Nephron progenitor cell (in vitro differentiated cells): Measurements from ENCODE around the gene BTNL9.

ENCODE experiments used
- DNase-seq: peaks from one replicate; pipeline ENCODE4 v3.0.0; 2021
- H3K27ac Mint-ChIP-seq: 2 replicates; pipeline ENCODE4 v1.8.0; 2021; ENCODE audit warnings: mild to moderate bottlenecking, moderate library complexity, mixed read lengths
- H3K27me3 Mint-ChIP-seq: 2 replicates; pipeline ENCODE4 v1.8.0; 2021; ENCODE audit warnings: mild to moderate bottlenecking, low read depth, mixed read lengths; ENCODE audit not compliant: poor library complexity
- H3K36me3 Mint-ChIP-seq: 2 replicates; pipeline ENCODE4 v1.8.0; 2021; ENCODE audit warnings: low read depth, mixed read lengths
- H3K4me1 Mint-ChIP-seq: 2 replicates; pipeline ENCODE4 v1.8.0; 2021; ENCODE audit warnings: mixed read lengths
- H3K4me3 Mint-ChIP-seq: 2 replicates; pipeline ENCODE4 v1.8.0; 2021; ENCODE audit warnings: mild to moderate bottlenecking, moderate library complexity, mixed read lengths
- H3K9me3 Mint-ChIP-seq: 2 replicates; pipeline ENCODE4 v1.8.0; 2021; ENCODE audit warnings: mild to moderate bottlenecking, moderate library complexity, mixed read lengths
- TF ChIP-seq, protein P1 (sequence below): fragments of 200-600 bp; sonication (generic); IDR thresholded peaks from 2 replicates; pipeline ENCODE4 v1.5.0; 2021; ENCODE audit warnings: antibody characterized with exemption

BTNL9 gene

DNA sequence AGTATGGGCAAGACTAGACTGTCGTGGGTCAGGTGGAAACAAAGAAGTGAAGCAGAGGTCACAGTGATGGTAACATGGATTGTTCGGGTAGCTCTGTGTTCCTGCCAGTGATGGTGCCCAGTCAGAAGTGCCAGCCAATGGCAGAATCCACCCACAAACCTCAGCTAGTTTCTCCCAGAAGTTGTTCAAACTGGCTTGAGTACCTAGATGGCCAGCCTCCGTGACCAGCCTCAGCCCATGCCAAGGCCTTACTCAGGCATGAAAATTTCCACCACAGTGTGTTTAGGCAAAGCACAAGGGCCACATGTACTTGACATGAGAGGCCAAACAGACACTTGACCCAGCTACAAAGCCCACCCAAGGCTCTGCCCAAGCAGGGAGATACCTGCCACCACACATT is 19.4 kb upstream of the BTNL9 start:
- TF ChIP-seq, protein P1, sequence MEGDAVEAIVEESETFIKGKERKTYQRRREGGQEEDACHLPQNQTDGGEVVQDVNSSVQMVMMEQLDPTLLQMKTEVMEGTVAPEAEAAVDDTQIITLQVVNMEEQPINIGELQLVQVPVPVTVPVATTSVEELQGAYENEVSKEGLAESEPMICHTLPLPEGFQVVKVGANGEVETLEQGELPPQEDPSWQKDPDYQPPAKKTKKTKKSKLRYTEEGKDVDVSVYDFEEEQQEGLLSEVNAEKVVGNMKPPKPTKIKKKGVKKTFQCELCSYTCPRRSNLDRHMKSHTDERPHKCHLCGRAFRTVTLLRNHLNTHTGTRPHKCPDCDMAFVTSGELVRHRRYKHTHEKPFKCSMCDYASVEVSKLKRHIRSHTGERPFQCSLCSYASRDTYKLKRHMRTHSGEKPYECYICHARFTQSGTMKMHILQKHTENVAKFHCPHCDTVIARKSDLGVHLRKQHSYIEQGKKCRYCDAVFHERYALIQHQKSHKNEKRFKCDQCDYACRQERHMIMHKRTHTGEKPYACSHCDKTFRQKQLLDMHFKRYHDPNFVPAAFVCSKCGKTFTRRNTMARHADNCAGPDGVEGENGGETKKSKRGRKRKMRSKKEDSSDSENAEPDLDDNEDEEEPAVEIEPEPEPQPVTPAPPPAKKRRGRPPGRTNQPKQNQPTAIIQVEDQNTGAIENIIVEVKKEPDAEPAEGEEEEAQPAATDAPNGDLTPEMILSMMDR, result no peak
- H3K4me1 Mint-ChIP-seq, result no peaks in the 10 kb centered on the region

DNA sequence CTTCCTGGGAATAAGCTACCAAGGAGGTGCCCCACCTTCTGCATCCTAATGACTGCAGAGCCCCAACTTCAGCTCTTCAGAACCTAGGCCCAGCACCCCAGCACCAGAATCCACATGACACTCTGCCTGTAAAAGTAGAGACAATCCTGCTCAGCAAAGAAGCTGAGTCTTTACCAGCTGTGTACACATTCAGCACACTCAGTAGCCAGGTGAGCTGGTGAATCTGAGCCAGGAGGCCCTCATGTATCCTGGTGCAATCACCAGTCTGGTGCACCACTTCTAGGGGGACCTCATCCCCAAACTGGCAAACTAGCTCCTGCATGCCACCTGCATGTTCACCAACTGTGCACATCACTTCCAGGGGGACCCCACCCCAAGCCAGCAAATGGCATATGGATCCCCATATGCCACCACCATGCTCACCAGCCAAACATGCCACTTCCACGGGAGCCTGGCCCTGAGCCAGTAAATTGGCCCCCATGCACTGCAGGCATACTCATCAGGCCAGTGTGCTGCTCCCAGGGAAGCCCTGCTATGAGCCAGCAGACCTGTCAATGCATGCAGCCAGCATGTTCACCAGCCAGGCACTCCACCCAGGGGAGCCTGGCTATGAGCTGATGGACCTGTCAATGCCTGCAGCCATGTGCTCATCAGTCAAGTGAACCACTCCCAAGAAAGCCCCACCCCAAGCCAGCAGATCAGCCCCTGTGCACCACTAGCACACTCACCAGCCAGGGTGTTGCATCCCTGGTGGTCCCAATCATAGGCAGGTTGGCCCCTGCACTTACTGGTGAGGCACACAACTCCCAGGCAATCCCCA is 15.6 kb upstream of the BTNL9 start:
- TF ChIP-seq, protein P1, result no peak
- Mint-ChIP-seq H3K27me3 (peaks cover 34% of the 10 kb centered on the region), H3K4me1 (no peaks in the 10 kb centered on the region), H3K36me3 (no peaks in the 10 kb centered on the region), H3K27ac (no peak overlapping the region), H3K4me3 (no peak overlapping the region), H3K9me3 (peaks cover 37% of the 10 kb centered on the region)
- no peak for DNase-seq

More for the DNA sequence above, 19.4 kb upstream of the BTNL9 start:
- Mint-ChIP-seq H3K36me3 (no peaks in the 10 kb centered on the region), H3K9me3 (peaks cover 33% of the 10 kb centered on the region), H3K4me3 (no peak overlapping the region), H3K27ac (no peak overlapping the region), H3K27me3 (peaks cover 39% of the 10 kb centered on the region)
- no peak for DNase-seq

DNA sequence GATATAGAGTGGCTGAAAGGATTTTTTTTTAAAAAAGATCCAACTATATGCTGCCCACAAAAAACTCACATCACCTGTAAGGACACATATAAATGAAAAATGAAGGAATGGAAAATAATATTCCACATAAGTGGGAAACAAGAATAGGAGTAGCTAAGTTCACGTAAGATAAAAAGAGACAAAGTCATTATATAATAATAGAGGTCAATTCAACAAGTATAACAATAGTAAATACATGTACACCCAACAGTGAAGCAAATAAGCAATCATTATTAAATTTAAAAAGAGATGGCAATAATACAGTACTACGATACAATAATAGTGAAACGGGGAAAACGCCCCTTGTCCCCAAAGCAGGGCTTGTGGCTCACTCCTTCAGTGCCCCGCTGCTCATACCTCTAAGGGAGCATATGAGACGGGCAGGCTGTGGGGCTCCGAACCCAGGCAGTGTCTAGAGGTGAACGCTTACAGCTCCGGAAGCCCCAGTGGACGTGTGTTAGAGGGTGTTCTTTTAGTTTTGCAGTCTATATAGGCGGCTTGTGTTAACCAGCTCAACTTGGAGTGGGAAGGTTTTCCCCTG is 12.5 kb upstream of the BTNL9 start:
- Mint-ChIP-seq H3K27ac (no peak overlapping the region), H3K9me3 (peaks cover 21% of the 10 kb centered on the region), H3K4me1 (no peaks in the 10 kb centered on the region), H3K36me3 (no peaks in the 10 kb centered on the region), H3K27me3 (peaks cover 38% of the 10 kb centered on the region), H3K4me3 (peak overlapping the region; percentile 78)
- no peak for DNase-seq
- TF ChIP-seq, protein P1, result no peak

DNA sequence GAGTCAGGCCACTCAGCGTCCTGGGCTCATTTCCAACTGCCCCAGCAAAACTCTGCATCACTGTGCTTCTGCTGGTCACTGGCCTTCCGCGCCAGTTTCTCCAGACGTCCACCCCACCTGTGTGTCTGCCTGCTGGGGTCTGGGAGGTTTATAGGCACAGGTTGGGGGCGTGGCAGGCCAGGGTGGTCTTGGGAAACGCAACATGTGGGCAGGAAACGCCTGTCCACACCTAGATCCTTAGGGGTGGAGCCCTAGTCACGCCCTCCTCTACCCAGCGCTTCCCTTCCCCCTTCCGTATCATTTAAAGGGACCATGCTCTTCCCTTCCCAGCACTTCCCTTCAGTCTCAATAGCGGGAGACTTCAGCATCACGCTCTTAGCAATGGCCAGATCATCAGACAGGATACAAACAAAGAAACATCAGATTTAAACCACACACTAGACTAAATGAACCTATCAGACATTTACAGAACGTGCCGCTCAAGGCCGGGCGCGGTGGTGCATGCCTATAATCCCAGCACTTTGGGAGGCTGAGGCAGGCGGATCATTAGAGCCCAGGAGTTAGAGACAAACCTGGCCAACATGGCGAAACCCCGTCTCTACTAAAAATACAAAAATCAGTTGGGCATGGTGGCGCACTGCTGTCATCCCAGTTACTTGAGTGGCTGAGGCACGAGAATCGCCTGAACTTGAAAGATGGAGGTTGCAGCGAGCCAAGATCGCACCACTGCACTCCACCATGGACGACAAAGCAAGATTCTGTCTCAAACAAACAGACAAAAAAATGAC is 11.8 kb upstream of the BTNL9 start:
- no peak overlapping the region for H3K27ac Mint-ChIP-seq
- no peaks in the 10 kb centered on the region for H3K4me1 Mint-ChIP-seq
- H3K4me3 Mint-ChIP-seq, result peak overlapping the region; percentile 78
- TF ChIP-seq, protein P1, result no peak
- H3K36me3 Mint-ChIP-seq, result no peaks in the 10 kb centered on the region
- peaks cover 16% of the 10 kb centered on the region for H3K9me3 Mint-ChIP-seq
- no peak for DNase-seq
- peaks cover 37% of the 10 kb centered on the region for H3K27me3 Mint-ChIP-seq

DNA sequence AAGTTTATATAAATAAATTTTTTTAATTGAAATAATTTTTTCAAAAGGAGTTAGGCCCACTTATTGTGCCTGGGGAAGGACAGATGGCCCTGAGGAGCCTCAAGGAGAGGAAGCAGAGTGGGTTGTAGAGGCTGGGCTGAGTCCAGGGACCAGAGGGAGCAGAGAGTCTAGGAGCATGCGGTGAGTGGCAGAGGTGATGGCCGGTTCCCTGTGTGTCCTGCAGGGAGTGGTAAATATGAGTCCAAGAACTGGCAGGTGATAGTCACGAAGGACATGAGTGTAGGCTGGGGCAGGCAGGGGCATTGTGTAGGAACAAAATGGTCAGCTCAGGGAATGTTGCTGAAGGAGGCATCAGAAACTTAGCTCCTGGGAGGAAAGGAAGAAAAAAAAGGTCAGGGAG is 8.3 kb upstream of the BTNL9 start:
- TF ChIP-seq, protein P1, result no peak
- Mint-ChIP-seq H3K27ac (no peak overlapping the region), H3K4me3 (no peak overlapping the region), H3K4me1 (no peaks in the 10 kb centered on the region), H3K27me3 (peaks cover 19% of the 10 kb centered on the region), H3K9me3 (peaks cover 11% of the 10 kb centered on the region), H3K36me3 (no peaks in the 10 kb centered on the region)
- no peak for DNase-seq
